Panc1 (cell line): Measurements from ENCODE around the gene VPS41. TPM values are rescaled to one million over a fixed set of nuclear protein-coding genes. Genes with fewer than 3 reads are reported as not detected.

Experiments used
- ATAC-seq: fragments of 200-7000 bp; cut with Tn5 transposase; 2 replicates; pipeline ENCODE4 v1.9.1; 2020; ENCODE audit warnings: mild to moderate bottlenecking, moderate library complexity
- BruUV-seq: library from RNA; stranded (reverse); fragments of 400-500 nt; replicated peaks from 2 replicates; lab custom pipeline; 2021; lab: Mats Ljungman, UMichigan
- CTCF ChIA-PET: fragments of 300-600 bp; sonication (Branson Sonifier 250); formaldehyde crosslinking; loops from one replicate; lab custom pipeline; 2022; ENCODE audit warnings: antibody characterized with exemption; lab: Charles Lee
- POLR2A ChIA-PET: fragments of 300-600 bp; sonication (Branson Sonifier 250); formaldehyde crosslinking; loops from one replicate; lab custom pipeline; 2022; ENCODE audit warnings: antibody characterized with exemption; lab: Charles Lee
- DNase-seq: peaks from one replicate; pipeline ENCODE4 v3.0.0-alpha.2; 2010; ENCODE audit warnings: low read depth, low spot score
- H3K27ac ChIP-seq: 2 replicates; pipeline ENCODE4 v1.5.1; 2011; ENCODE audit warnings: mild to moderate bottlenecking, low read length, inconsistent platforms
- H3K27me3 ChIP-seq: fragments of 200-500 bp; sonication (Bioruptor generic); 2 replicates; pipeline ENCODE4 v1.6.0; 2014; ENCODE audit warnings: low read length, inconsistent platforms; ENCODE audit not compliant: control insufficient read depth, insufficient read depth
- H3K36me3 ChIP-seq: fragments of 200-500 bp; sonication (Bioruptor generic); 2 replicates; pipeline ENCODE4 v1.5.1; 2014; ENCODE audit warnings: inconsistent platforms, mild to moderate bottlenecking, low read length, moderate library complexity; ENCODE audit not compliant: control insufficient read depth, insufficient read depth
- H3K4me1 ChIP-seq: 2 replicates; pipeline ENCODE4 v1.5.1; 2011; ENCODE audit warnings: inconsistent platforms, mild to moderate bottlenecking, low read length, moderate library complexity; ENCODE audit not compliant: control insufficient read depth, insufficient read depth
- H3K4me3 ChIP-seq, 2 experiments: 2 replicates each; pipeline ENCODE4 v1.5.1; 2011 to 2012; ENCODE audit warnings: low read depth in 2 of 2, low read length in 2 of 2, mild to moderate bottlenecking in 2 of 2, inconsistent platforms in 1 of 2, moderate library complexity in 1 of 2
- H3K9me3 ChIP-seq: fragments of 200-500 bp; sonication (Bioruptor generic); 2 replicates; pipeline ENCODE4 v1.5.1; 2014; ENCODE audit warnings: low read depth, mild to moderate bottlenecking, inconsistent platforms, low read length, moderate library complexity; ENCODE audit not compliant: control insufficient read depth, insufficient read depth
- POLR2AphosphoS5 ChIP-seq: IDR thresholded peaks from 2 replicates; pipeline ENCODE4 v1.6.1; 2012; ENCODE audit warnings: mild to moderate bottlenecking, low read depth, low read length, moderate library complexity
- SIN3A ChIP-seq: IDR thresholded peaks from 2 replicates; pipeline ENCODE4 v1.6.1; 2012; ENCODE audit warnings: low read depth, mild to moderate bottlenecking, low read length, moderate library complexity, borderline replicate concordance; ENCODE audit not compliant: insufficient read depth
- TCF7L2 ChIP-seq: IDR thresholded peaks from 2 replicates; pipeline ENCODE4 v1.6.1; 2011; ENCODE audit warnings: mild to moderate bottlenecking, low read depth, low read length, inconsistent platforms
- in situ Hi-C: cut with HindIII; loops from 2 replicates; pipeline ENCODE4 v1.10.0; 2016; ENCODE audit warnings: low sequenced_read_pairs, low pct_unique_long_range_greater_than_20kb
- intact Hi-C: fragments of 100-400 bp; cut with micrococcal nuclease; formaldehyde crosslinking; loops from one replicate; pipeline ENCODE4 v1.10.0; 2022; ENCODE audit not compliant: unreplicated experiment
- total RNA-seq: library from RNA; stranded (reverse); gene quantifications from one replicate; pipeline ENCODE4 v1.2.1, GENCODE V29; 2021; ENCODE audit not compliant: unreplicated experiment
- TF ChIP-seq, protein P1 (sequence below): fragments of 450-650 bp; IDR thresholded peaks from 2 replicates; pipeline ENCODE4 v1.5.1; 2017; ENCODE audit warnings: mild to moderate bottlenecking
- TF ChIP-seq, protein P2 (sequence below), 2 experiments: IDR thresholded peaks; 2 replicates each; pipeline ENCODE4 v1.6.1; 2011 to 2012; ENCODE audit warnings: low read depth in 2 of 2, control low read depth in 1 of 2, low read length in 1 of 2, mild to moderate bottlenecking in 1 of 2, moderate library complexity in 1 of 2; ENCODE audit not compliant: insufficient read depth in 1 of 2

Gene VPS41
- total RNA-seq, 1 experiment from 2014 or later, result 127 TPM

- TF ChIP-seq SIN3A (no peak), TCF7L2 (no peak), POLR2AphosphoS5 (no peak)
- TF ChIP-seq, protein P1, sequence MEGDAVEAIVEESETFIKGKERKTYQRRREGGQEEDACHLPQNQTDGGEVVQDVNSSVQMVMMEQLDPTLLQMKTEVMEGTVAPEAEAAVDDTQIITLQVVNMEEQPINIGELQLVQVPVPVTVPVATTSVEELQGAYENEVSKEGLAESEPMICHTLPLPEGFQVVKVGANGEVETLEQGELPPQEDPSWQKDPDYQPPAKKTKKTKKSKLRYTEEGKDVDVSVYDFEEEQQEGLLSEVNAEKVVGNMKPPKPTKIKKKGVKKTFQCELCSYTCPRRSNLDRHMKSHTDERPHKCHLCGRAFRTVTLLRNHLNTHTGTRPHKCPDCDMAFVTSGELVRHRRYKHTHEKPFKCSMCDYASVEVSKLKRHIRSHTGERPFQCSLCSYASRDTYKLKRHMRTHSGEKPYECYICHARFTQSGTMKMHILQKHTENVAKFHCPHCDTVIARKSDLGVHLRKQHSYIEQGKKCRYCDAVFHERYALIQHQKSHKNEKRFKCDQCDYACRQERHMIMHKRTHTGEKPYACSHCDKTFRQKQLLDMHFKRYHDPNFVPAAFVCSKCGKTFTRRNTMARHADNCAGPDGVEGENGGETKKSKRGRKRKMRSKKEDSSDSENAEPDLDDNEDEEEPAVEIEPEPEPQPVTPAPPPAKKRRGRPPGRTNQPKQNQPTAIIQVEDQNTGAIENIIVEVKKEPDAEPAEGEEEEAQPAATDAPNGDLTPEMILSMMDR, result no peak
- TF ChIP-seq, protein P2, sequence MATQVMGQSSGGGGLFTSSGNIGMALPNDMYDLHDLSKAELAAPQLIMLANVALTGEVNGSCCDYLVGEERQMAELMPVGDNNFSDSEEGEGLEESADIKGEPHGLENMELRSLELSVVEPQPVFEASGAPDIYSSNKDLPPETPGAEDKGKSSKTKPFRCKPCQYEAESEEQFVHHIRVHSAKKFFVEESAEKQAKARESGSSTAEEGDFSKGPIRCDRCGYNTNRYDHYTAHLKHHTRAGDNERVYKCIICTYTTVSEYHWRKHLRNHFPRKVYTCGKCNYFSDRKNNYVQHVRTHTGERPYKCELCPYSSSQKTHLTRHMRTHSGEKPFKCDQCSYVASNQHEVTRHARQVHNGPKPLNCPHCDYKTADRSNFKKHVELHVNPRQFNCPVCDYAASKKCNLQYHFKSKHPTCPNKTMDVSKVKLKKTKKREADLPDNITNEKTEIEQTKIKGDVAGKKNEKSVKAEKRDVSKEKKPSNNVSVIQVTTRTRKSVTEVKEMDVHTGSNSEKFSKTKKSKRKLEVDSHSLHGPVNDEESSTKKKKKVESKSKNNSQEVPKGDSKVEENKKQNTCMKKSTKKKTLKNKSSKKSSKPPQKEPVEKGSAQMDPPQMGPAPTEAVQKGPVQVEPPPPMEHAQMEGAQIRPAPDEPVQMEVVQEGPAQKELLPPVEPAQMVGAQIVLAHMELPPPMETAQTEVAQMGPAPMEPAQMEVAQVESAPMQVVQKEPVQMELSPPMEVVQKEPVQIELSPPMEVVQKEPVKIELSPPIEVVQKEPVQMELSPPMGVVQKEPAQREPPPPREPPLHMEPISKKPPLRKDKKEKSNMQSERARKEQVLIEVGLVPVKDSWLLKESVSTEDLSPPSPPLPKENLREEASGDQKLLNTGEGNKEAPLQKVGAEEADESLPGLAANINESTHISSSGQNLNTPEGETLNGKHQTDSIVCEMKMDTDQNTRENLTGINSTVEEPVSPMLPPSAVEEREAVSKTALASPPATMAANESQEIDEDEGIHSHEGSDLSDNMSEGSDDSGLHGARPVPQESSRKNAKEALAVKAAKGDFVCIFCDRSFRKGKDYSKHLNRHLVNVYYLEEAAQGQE (IDR thresholded peaks at IDR 0.05; ENCODE audit: insufficient read depth in 1 of 2, low read depth in 2 of 2, low read length in 1 of 2), result no peak
- in situ Hi-C loops, result no loop called here
- ATAC-seq (no peak), DNase-seq (no peak)
- BruUV-seq, result no TSS peak
- Histone ChIP-seq H3K36me3 (no peaks in the 10 kb centered on the region; the same call in 1 of the 2 replicates), H3K27ac (no peak overlapping the region), H3K9me3 (0 out of 2 replicates have a peak, but pooled peaks cover 9% of the 10 kb centered on the region), H3K4me3 (no peak overlapping the region), H3K27me3 (no peaks in the 10 kb centered on the region), H3K4me1 (no peaks in the 10 kb centered on the region)
- ChIA-PET CTCF (no interaction called here), POLR2A (no interaction called here)
- intact Hi-C loops, result no loop called here
Observed at GRCh38 chr7:38893061-38893460, 15.9 kb downstream of the VPS41 start.

DNA sequence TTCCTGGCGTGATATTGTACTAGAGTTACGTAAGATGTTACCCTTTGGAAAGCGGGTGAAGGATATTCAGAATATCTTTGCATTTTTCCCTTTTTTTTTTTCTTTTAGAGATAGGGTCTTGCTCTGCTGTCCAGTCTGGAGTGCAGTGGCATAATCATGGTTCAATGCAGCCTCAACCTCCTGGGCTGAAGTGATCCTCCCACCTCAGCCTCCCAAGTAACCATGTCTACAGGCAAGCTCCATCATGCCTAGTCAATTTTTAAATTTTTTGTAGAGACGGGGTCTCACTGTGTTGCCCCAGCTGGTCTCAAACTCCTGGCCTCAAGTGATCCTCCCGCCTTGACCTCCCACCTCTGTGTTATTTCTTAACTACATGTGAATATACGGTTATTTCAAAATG lies 18.4 kb downstream of the VPS41 start:
- CTCF ChIA-PET, result no interaction called here

More for the DNA sequence above, 18.4 kb downstream of the VPS41 start:
- no peaks in the 10 kb centered on the region; the same call in 1 of the 2 replicates for H3K36me3 ChIP-seq
- no peak overlapping the region for H3K4me3 ChIP-seq
- 0 out of 2 replicates have a peak, but pooled peaks cover 9% of the 10 kb centered on the region for H3K9me3 ChIP-seq
- DNase-seq (no peak), ATAC-seq (no peak)
- TF ChIP-seq, protein P1, result no peak
- TF ChIP-seq TCF7L2, result no peak
- TF ChIP-seq SIN3A, result no peak
- no peak for TF ChIP-seq POLR2AphosphoS5
- TF ChIP-seq, protein P2 (IDR thresholded peaks at IDR 0.05; ENCODE audit: insufficient read depth in 1 of 2, low read depth in 2 of 2, low read length in 1 of 2), result no peak
- intact Hi-C loops, result no loop called here
- in situ Hi-C loops, result no loop called here
- H3K4me1 ChIP-seq, result no peaks in the 10 kb centered on the region
- POLR2A ChIA-PET, result no interaction called here
- no peaks in the 10 kb centered on the region for H3K27me3 ChIP-seq
- H3K27ac ChIP-seq, result no peak overlapping the region
- BruUV-seq, result no TSS peak
